A549 (cell line): ENCODE results near the gene KIFAP3. TPM values are rescaled to one million over a fixed set of nuclear protein-coding genes. Genes with fewer than 3 reads are reported as not detected.

Experiments used
- ATAC-seq, 2 experiments: fragments of 200-7000 bp in 1 of 2; fragments of >200 bp in 1 of 2; cut with Nextera tagmentation in 1 of 2; cut with Tn5 transposase in 1 of 2; 3 replicates each; pipeline versions ENCODE4 v1.8.0 to v1.9.1; 2018 to 2020; ENCODE audit warnings: mild to moderate bottlenecking in 1 of 2, moderate library complexity in 1 of 2
- CTCF ChIA-PET: fragments of 300-600 bp; sonication (Branson Sonifier 250); formaldehyde crosslinking; extraction: SDS; loops from one replicate; lab custom pipeline; 2021; ENCODE audit warnings: antibody characterized with exemption, inconsistent platforms; lab: Yijun Ruan, JAX
- POLR2A ChIA-PET: fragments of 350-600 bp; formaldehyde crosslinking; extraction: SDS; loops from one replicate; lab custom pipeline; 2021; ENCODE audit warnings: antibody characterized with exemption, inconsistent platforms; lab: Yijun Ruan, JAX
- DNase-seq, 2 experiments: peaks; one replicate each; pipeline versions ENCODE4 v3.0.0 to v3.0.0-alpha.2; 2011 to 2016; ENCODE audit warnings: low read depth in 1 of 2, low spot score in 1 of 2
- FAIRE-seq: peaks from 2 replicates; lab custom pipeline; 2011; peaks lifted over from hg19 to GRCh38; lab: Jason Lieb, UNC
- H3K27ac ChIP-seq, 2 experiments: fragments of >200 bp; sonication (Bioruptor Twin); formaldehyde crosslinking; 3 replicates each; pipeline ENCODE4 v1.5.1; 2016 to 2017
- H3K4me1 ChIP-seq: fragments of >200 bp; sonication (Bioruptor Twin); formaldehyde crosslinking; 3 replicates; pipeline ENCODE4 v1.6.1; 2016
- H3K4me2 ChIP-seq: fragments of >200 bp; sonication (Bioruptor Twin); formaldehyde crosslinking; 3 replicates; pipeline ENCODE4 v1.6.1; 2016
- H3K4me3 ChIP-seq: fragments of >200 bp; sonication (Bioruptor Twin); formaldehyde crosslinking; 3 replicates; pipeline ENCODE4 v1.5.1; 2016
- H3K9me3 ChIP-seq: fragments of >200 bp; sonication (Bioruptor Twin); formaldehyde crosslinking; 3 replicates; pipeline ENCODE4 v1.6.1; 2016
- BHLHE40 ChIP-seq: IDR thresholded peaks from 2 replicates; pipeline ENCODE4 v1.6.1; 2012; ENCODE audit warnings: low read depth, low read length, inconsistent platforms
- CBX2 ChIP-seq: fragments of 200-600 bp; sonication (generic); IDR thresholded peaks from 2 replicates; pipeline ENCODE4 v1.6.1; 2016; ENCODE audit warnings: low read depth, mild to moderate bottlenecking, borderline replicate concordance
- ELK1 ChIP-seq: fragments of 150-350 bp; IDR thresholded peaks from 2 replicates; pipeline ENCODE4 v1.6.1; 2014; ENCODE audit warnings: low read depth, mild to moderate bottlenecking, low read length
- EP300 ChIP-seq, 2 experiments: fragments of >200 bp; sonication (Bioruptor Twin); formaldehyde crosslinking; IDR thresholded peaks; 2 replicates in 1 of 2; 3 replicates in 1 of 2; pipeline ENCODE4 v1.6.1; 2016 to 2017
- FOSL2 ChIP-seq, 2 experiments: fragments of 450-650 bp in 1 of 2; fragments of >200 bp in 1 of 2; sonication (Bioruptor Twin) in 1 of 2; formaldehyde crosslinking; IDR thresholded peaks; 2 replicates each; pipeline versions ENCODE4 v1.5.0 to v1.6.1; 2016 to 2020; ENCODE audit warnings: mild to moderate bottlenecking in 1 of 2, moderate library complexity in 1 of 2
- HDAC2 ChIP-seq: fragments of 200-600 bp; sonication (generic); IDR thresholded peaks from 2 replicates; pipeline ENCODE4 v1.6.1; 2016
- HMGXB4 ChIP-seq: fragments of 250-450 bp; sonication (Bioruptor Pico); IDR thresholded peaks from 2 replicates; pipeline ENCODE4 v1.5.0; 2021; ENCODE audit warnings: mild to moderate bottlenecking, moderate library complexity, borderline replicate concordance
- MAFK ChIP-seq: fragments of 450-650 bp; IDR thresholded peaks from 2 replicates; pipeline ENCODE4 v1.6.1; 2014; ENCODE audit not compliant: partially characterized antibody
- MAZ ChIP-seq: fragments of 150-350 bp; IDR thresholded peaks from 2 replicates; pipeline ENCODE4 v1.6.1; 2014; ENCODE audit warnings: antibody characterized with exemption, low read depth, low read length, borderline replicate concordance
- POLR2A ChIP-seq: IDR thresholded peaks from 2 replicates; pipeline ENCODE4 v1.6.1; 2012; ENCODE audit warnings: mild to moderate bottlenecking, low read length
- POLR2AphosphoS2 ChIP-seq: conservative IDR thresholded peaks from 2 replicates; pipeline ENCODE4 v1.6.1; 2012; ENCODE audit warnings: low read length, improper control_type of control experiment, inconsistent platforms
- RARB ChIP-seq: fragments of 250-450 bp; sonication (Bioruptor Pico); IDR thresholded peaks from 2 replicates; pipeline ENCODE4 v1.8.0; 2021; ENCODE audit warnings: mild to moderate bottlenecking, moderate library complexity
- RNF2 ChIP-seq: fragments of 200-600 bp; sonication (generic); IDR thresholded peaks from 2 replicates; pipeline ENCODE4 v1.6.1; 2016; ENCODE audit warnings: low read depth, mild to moderate bottlenecking, antibody characterized with exemption, moderate library complexity, borderline replicate concordance
- TFCP2L1 ChIP-seq: fragments of 250-450 bp; sonication (Bioruptor Pico); IDR thresholded peaks from 2 replicates; pipeline ENCODE4 v1.5.0; 2021; ENCODE audit warnings: mild to moderate bottlenecking
- TP53 ChIP-seq: fragments of 250-450 bp; sonication (Bioruptor Pico); IDR thresholded peaks from 2 replicates; pipeline ENCODE4 v1.5.0; 2021; ENCODE audit warnings: mild to moderate bottlenecking, moderate library complexity
- ZNF302 ChIP-seq: fragments of 250-450 bp; sonication (Bioruptor Pico); IDR thresholded peaks from 2 replicates; pipeline ENCODE4 v1.9.0; 2021; ENCODE audit warnings: inconsistent platforms, mild to moderate bottlenecking, moderate library complexity
- WGBS: methylation state at CpG from one replicate; pipeline ENCODE4 v1.1.6; 2017; ENCODE audit errors: missing lambda C conversion rate; 5-methylcytosine and 5-hydroxymethylcytosine counted together
- polyA plus RNA-seq, 4 experiments: library from polyadenylated mRNA; depleted of rRNA in 3 of 4; stranded (reverse); fragments of >200 nt; fragmentation: RNase III in 1 of 4; extraction: RNeasy Plus Mini Kit Qiagen cat#74134 plus additional on column Dnase treatment in 1 of 4; gene quantifications; 2 replicates in 3 of 4; 3 replicates in 1 of 4; pipeline ENCODE4 v1.2.3, GENCODE V29; 2011 to 2017
- TF ChIP-seq, protein P1 (sequence below): fragments of >200 bp; sonication (Bioruptor Twin); formaldehyde crosslinking; IDR thresholded peaks from 2 replicates; pipeline ENCODE4 v1.6.1; 2016
- TF ChIP-seq, protein P2 (sequence below): fragments of >200 bp; sonication (Bioruptor Twin); formaldehyde crosslinking; IDR thresholded peaks from 3 replicates; pipeline ENCODE4 v1.6.1; 2016

The KIFAP3 gene
- polyA plus RNA-seq, 2 of the 4 experiments (the other 2 are of a cell fraction), result 11.7 to 19.0 TPM

DNA sequence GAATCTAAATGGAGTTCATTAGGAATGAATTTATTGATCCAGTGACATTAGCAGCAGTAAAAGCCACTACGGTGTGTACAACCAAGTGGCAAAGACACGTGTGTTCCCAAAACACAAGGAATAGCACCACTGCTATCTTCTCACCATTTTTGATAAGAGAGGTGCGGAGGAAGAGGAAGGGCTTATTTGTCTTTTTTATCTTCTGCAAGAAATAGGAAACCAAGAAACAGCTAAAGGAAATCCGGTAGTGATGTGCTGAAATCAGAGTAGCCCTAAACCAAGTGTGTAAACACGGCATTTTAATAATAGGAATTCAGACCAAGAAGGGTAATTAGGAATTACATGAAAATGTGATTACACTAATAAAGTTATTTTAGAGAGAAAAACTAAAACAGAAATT lies 171.7 kb downstream of the KIFAP3 start:
- TF ChIP-seq ELK1 (no peak), HDAC2 (no peak)
- DNase-seq, result no peak
- no peaks in the 10 kb centered on the region for H3K9me3 ChIP-seq
- no peak for FAIRE-seq
- POLR2A ChIA-PET, result interaction anchor here (1.7 kb wide), 1 partner anchor 9 kb away, joined by 8 read pairs; the partner anchor contains the start of gene SCYL3
- 68% methylated on average over 5 of the region's 5 CpGs for whole genome bisulfite sequencing
- no peak overlapping the region for H3K4me2 ChIP-seq
- CTCF ChIA-PET, result no interaction called here
- no peak overlapping the region for H3K4me3 ChIP-seq
- H3K4me1 ChIP-seq, result no peaks in the 10 kb centered on the region
- ATAC-seq, result no peak
- H3K27ac ChIP-seq, result no peak overlapping the region

- Histone ChIP-seq H3K4me3 (no peak overlapping the region), H3K9me3 (no peaks in the 10 kb centered on the region), H3K27ac (no peak overlapping the region), H3K4me2 (no peak overlapping the region), H3K4me1 (no peaks in the 10 kb centered on the region)
- DNase-seq, result no peak
- CTCF ChIA-PET, result no interaction called here
- TF ChIP-seq RARB (no peak), HMGXB4 (no peak), BHLHE40 (no peak), TP53 (no peak)
- no peak for FAIRE-seq
- POLR2A ChIA-PET, result no interaction called here
- no peak for ATAC-seq
These were observed 173.4 kb downstream of the KIFAP3 start for GRCh38 chr1:169901115-169901514.

- no peak for DNase-seq
- no peak overlapping the region for H3K27ac ChIP-seq
- no peaks in the 10 kb centered on the region for H3K4me1 ChIP-seq
- ChIA-PET POLR2A (no interaction called here), CTCF (no interaction called here)
- no peak for TF ChIP-seq BHLHE40
- no peak for TF ChIP-seq MAZ
- no peak for TF ChIP-seq CBX2
- TF ChIP-seq MAFK, result no peak
- TF ChIP-seq POLR2AphosphoS2, result no peak
- TF ChIP-seq, protein P1, sequence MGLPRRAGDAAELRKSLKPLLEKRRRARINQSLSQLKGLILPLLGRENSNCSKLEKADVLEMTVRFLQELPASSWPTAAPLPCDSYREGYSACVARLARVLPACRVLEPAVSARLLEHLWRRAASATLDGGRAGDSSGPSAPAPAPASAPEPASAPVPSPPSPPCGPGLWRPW, result no peak
- no peak for TF ChIP-seq RARB
- TF ChIP-seq, protein P2, sequence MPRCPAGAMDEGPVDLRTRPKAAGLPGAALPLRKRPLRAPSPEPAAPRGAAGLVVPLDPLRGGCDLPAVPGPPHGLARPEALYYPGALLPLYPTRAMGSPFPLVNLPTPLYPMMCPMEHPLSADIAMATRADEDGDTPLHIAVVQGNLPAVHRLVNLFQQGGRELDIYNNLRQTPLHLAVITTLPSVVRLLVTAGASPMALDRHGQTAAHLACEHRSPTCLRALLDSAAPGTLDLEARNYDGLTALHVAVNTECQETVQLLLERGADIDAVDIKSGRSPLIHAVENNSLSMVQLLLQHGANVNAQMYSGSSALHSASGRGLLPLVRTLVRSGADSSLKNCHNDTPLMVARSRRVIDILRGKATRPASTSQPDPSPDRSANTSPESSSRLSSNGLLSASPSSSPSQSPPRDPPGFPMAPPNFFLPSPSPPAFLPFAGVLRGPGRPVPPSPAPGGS, result no peak
- TF ChIP-seq RNF2, result no peak
- no peak for TF ChIP-seq ZNF302 (CRISPR knock-in tag)
- no peak for TF ChIP-seq EP300 (IDR thresholded peaks at IDR 0.05)
- TF ChIP-seq POLR2A, result no peak
- TF ChIP-seq TFCP2L1, result no peak
- no peak for TF ChIP-seq FOSL2 (IDR thresholded peaks at IDR 0.05)
- TF ChIP-seq FOSL2 (CRISPR knock-in tag; IDR thresholded peaks at IDR 0.05), result no peak
- TF ChIP-seq HDAC2, result no peak
- no peak overlapping the region for H3K4me2 ChIP-seq
- no peak for FAIRE-seq
- no peaks in the 10 kb centered on the region for H3K9me3 ChIP-seq
- no peak for ATAC-seq
- H3K4me3 ChIP-seq, result no peak overlapping the region
These were observed 173.9 kb downstream of the KIFAP3 start for GRCh38 chr1:169900571-169900970.
